IMR-90 (cell line): ENCODE measurements around the gene TCAP. TPM values are rescaled to one million over a fixed set of nuclear protein-coding genes. Genes with fewer than 3 reads are reported as not detected.

Source experiments
- ATAC-seq: fragments of 200-7000 bp; cut with Tn5 transposase; 2 replicates; pipeline ENCODE4 v1.9.1; 2020; ENCODE audit warnings: low read depth, mild to moderate bottlenecking, moderate library complexity
- BruUV-seq: library from RNA; stranded (reverse); fragments of 400-500 nt; replicated peaks from 2 replicates; lab custom pipeline; 2021; lab: Mats Ljungman, UMichigan
- CTCF ChIA-PET: fragments of 300-600 bp; formaldehyde crosslinking; extraction: SDS; loops from one replicate; lab custom pipeline; 2021; ENCODE audit warnings: antibody characterized with exemption; lab: Yijun Ruan, JAX
- POLR2A ChIA-PET: fragments of 300-600 bp; sonication (Branson Sonifier 250); formaldehyde crosslinking; loops from one replicate; lab custom pipeline; 2022; ENCODE audit warnings: antibody characterized with exemption; ENCODE audit not compliant: unreplicated experiment; lab: Charles Lee
- DNase-seq: peaks from one replicate; pipeline ENCODE4 v3.0.0; 2013
- H2AFZ ChIP-seq: replicated peaks from 2 replicates; pipeline ENCODE3; 2013; ENCODE audit warnings: low read length, mild to moderate bottlenecking; ENCODE audit not compliant: poor library complexity
- H2AK5ac ChIP-seq: 2 replicates; pipeline ENCODE4 v1.6.1; 2013; ENCODE audit warnings: low read depth, low read length, inconsistent platforms
- H2AK9ac ChIP-seq: replicated peaks from 2 replicates; pipeline ENCODE3; 2013; ENCODE audit warnings: mild to moderate bottlenecking, low read depth, low read length, moderate library complexity; ENCODE audit not compliant: poor library complexity
- H2BK120ac ChIP-seq: 2 replicates; pipeline ENCODE4 v1.6.1; 2013; ENCODE audit warnings: low read depth, low read length, inconsistent platforms
- H2BK15ac ChIP-seq: 3 replicates; pipeline ENCODE4 v1.6.1; 2013; ENCODE audit warnings: low read depth, low read length, inconsistent platforms
- H2BK20ac ChIP-seq: 2 replicates; pipeline ENCODE4 v1.6.1; 2013; ENCODE audit warnings: low read depth, mild to moderate bottlenecking, inconsistent platforms, low read length, moderate library complexity
- H2BK5ac ChIP-seq: 2 replicates; pipeline ENCODE4 v1.6.1; 2013; ENCODE audit warnings: mild to moderate bottlenecking, low read depth, low read length, inconsistent platforms; ENCODE audit not compliant: poor library complexity, severe bottlenecking
- H3K14ac ChIP-seq: replicated peaks from 2 replicates; pipeline ENCODE4 v1.6.1; 2013; ENCODE audit warnings: low read depth, low read length, inconsistent platforms
- H3K18ac ChIP-seq: 2 replicates; pipeline ENCODE4 v1.6.1; 2013; ENCODE audit warnings: low read depth, low read length, control low read depth
- H3K23ac ChIP-seq: 2 replicates; pipeline ENCODE4 v1.6.1; 2013; ENCODE audit warnings: low read depth, low read length, inconsistent platforms
- H3K27ac ChIP-seq: 2 replicates; pipeline ENCODE4 v1.5.1; 2013; ENCODE audit warnings: mild to moderate bottlenecking, control low read depth, low read length; ENCODE audit not compliant: insufficient read depth
- H3K27me3 ChIP-seq: 2 replicates; pipeline ENCODE4 v1.6.1; 2013; ENCODE audit warnings: low read length; ENCODE audit not compliant: control insufficient read depth, insufficient read depth
- H3K36me3 ChIP-seq: 2 replicates; pipeline ENCODE4 v1.6.1; 2013; ENCODE audit warnings: low read length, mixed read lengths; ENCODE audit not compliant: control insufficient read depth, insufficient read depth
- H3K4ac ChIP-seq: 2 replicates; pipeline ENCODE4 v1.6.1; 2013; ENCODE audit warnings: low read depth, low read length, inconsistent platforms
- H3K4me1 ChIP-seq: 2 replicates; pipeline ENCODE4 v1.6.1; 2013; ENCODE audit warnings: low read length, mixed read lengths; ENCODE audit not compliant: control insufficient read depth, insufficient read depth
- H3K4me2 ChIP-seq: 2 replicates; pipeline ENCODE4 v1.6.1; 2013; ENCODE audit warnings: low read depth, mild to moderate bottlenecking, control low read depth, low read length, moderate library complexity
- H3K4me3 ChIP-seq: 2 replicates; pipeline ENCODE4 v1.5.1; 2013; ENCODE audit warnings: low read depth, mild to moderate bottlenecking, control low read depth, low read length, moderate library complexity; ENCODE audit not compliant: insufficient read depth
- H3K56ac ChIP-seq: 2 replicates; pipeline ENCODE4 v1.6.1; 2013; ENCODE audit warnings: low read length, inconsistent platforms; ENCODE audit not compliant: insufficient read depth; ENCODE audit errors: extremely low read depth
- H3K79me1 ChIP-seq, 2 experiments: 2 replicates each; pipeline ENCODE4 v1.6.1; 2013; ENCODE audit warnings: low read length in 2 of 2, inconsistent platforms in 1 of 2, low read depth in 1 of 2
- H3K9ac ChIP-seq: 2 replicates; pipeline ENCODE4 v1.6.1; 2013; ENCODE audit warnings: low read depth, low read length, control low read depth
- H3K9me1 ChIP-seq: 2 replicates; pipeline ENCODE4 v1.6.1; 2013; ENCODE audit warnings: low read length, inconsistent platforms; ENCODE audit not compliant: insufficient read depth
- H3K9me3 ChIP-seq: 2 replicates; pipeline ENCODE4 v1.6.1; 2013; ENCODE audit warnings: low read length; ENCODE audit not compliant: control insufficient read depth, insufficient read depth
- H4K20me1 ChIP-seq: 2 replicates; pipeline ENCODE4 v1.6.1; 2013; ENCODE audit warnings: low read length, inconsistent platforms; ENCODE audit not compliant: insufficient read depth
- H4K5ac ChIP-seq: 2 replicates; pipeline ENCODE4 v1.6.1; 2013; ENCODE audit warnings: mild to moderate bottlenecking, low read depth, low read length, control low read depth
- H4K8ac ChIP-seq, 2 experiments: 2 replicates each; pipeline ENCODE4 v1.6.1; 2013; ENCODE audit warnings: low read depth in 2 of 2, low read length in 2 of 2, control low read depth in 1 of 2, inconsistent platforms in 1 of 2
- H4K91ac ChIP-seq: 2 replicates; pipeline ENCODE4 v1.6.1; 2013; ENCODE audit warnings: low read depth, low read length, inconsistent platforms; ENCODE audit not compliant: insufficient read depth
- FOS ChIP-seq: fragments of 150-350 bp; IDR thresholded peaks from 2 replicates; pipeline ENCODE4 v1.6.1; 2016; ENCODE audit warnings: low read depth, low read length
- NFE2L2 ChIP-seq: fragments of 150-350 bp; IDR thresholded peaks from 2 replicates; pipeline ENCODE4 v1.6.1; 2016; ENCODE audit warnings: low read depth, mild to moderate bottlenecking, low read length
- RAD21 ChIP-seq: IDR thresholded peaks from 2 replicates; pipeline ENCODE4 v1.6.1; 2012; ENCODE audit warnings: low read length, improper control_type of control experiment
- SMC3 ChIP-seq: fragments of 150-350 bp; IDR thresholded peaks from 2 replicates; pipeline ENCODE4 v1.6.1; 2016; ENCODE audit warnings: low read depth, mild to moderate bottlenecking, antibody characterized with exemption, low read length, moderate library complexity
- WGBS, 2 experiments: methylation state at CpG; one replicate each; pipeline versions ENCODE4 v1.1.5 to v1.1.7; 2013; ENCODE audit warnings: missing lambda C conversion rate in 2 of 2; ENCODE audit not compliant: insufficient read length in 1 of 2; ENCODE audit errors: extremely low coverage in 2 of 2; 5-methylcytosine and 5-hydroxymethylcytosine counted together
- dilution Hi-C: fragments of 300-500 bp; cut with HindIII; formaldehyde crosslinking; loops from one replicate; pipeline ENCODE4 v1.14.3; 2018; ENCODE audit warnings: low sequenced_read_pairs; ENCODE audit not compliant: unreplicated experiment
- in situ Hi-C: fragments of 300-500 bp; cut with MboI; formaldehyde crosslinking; loops from 3 replicates; pipeline ENCODE4 v1.14.3; 2019; ENCODE audit warnings: low sequenced_read_pairs, inconsistent platforms, mixed read lengths
- intact Hi-C: fragments of 100-400 bp; cut with micrococcal nuclease; formaldehyde crosslinking; loops from 2 replicates; pipeline ENCODE4 v1.10.0; 2022
- polyA plus RNA-seq, 3 experiments: library from polyadenylated mRNA; depleted of rRNA; stranded (reverse); fragments of >200 nt; gene quantifications; 2 replicates each; pipeline ENCODE4 v1.2.3, GENCODE V29; 2012; ENCODE audit warnings: low replicate concordance in 1 of 3
- total RNA-seq: library from RNA; depleted of rRNA; stranded (reverse); fragments of >200 nt; gene quantifications from 2 replicates; pipeline ENCODE4 v1.2.3, GENCODE V29; 2012
- TF ChIP-seq, protein P1 (sequence below): conservative IDR thresholded peaks from 2 replicates; pipeline ENCODE4 v1.5.1; 2012; ENCODE audit warnings: mild to moderate bottlenecking, low read depth, low read length, improper control_type of control experiment

Gene TCAP
- total and polyA plus RNA-seq, 2 of the 4 experiments (the other 2 are of a cell fraction), result under 0.01 to 0.21 TPM

GRCh38 chr17:39653662-39654331 lies 11.4 kb upstream of the TCAP start:
- Histone ChIP-seq H3K27me3 (no peaks in the 10 kb centered on the region), H2BK120ac (no peak overlapping the region), H3K9me1 (peaks cover 2% of the 10 kb centered on the region), H3K56ac (no peak overlapping the region), H2AK9ac (peak overlapping the region; percentile 5), H3K4me2 (no peak overlapping the region), H2BK5ac (no peak overlapping the region), H3K27ac (no peak overlapping the region), H2BK15ac (no peak overlapping the region), H4K5ac (no peak overlapping the region), H4K91ac (no peak overlapping the region), H3K36me3 (peaks cover 12% of the 10 kb centered on the region), H3K14ac (no peak overlapping the region), H3K9me3 (no peaks in the 10 kb centered on the region), H3K9ac (no peak overlapping the region), H2BK20ac (no peak overlapping the region), H3K18ac (no peak overlapping the region), H3K4me3 (no peak overlapping the region), H3K79me1 (peaks cover 12 to 32% of the 10 kb centered on the region in 2 experiments), H3K4me1 (peaks cover under 1% of the 10 kb centered on the region; the same call in 1 of the 2 replicates), H2AFZ (no peak overlapping the region), H4K8ac (no peak overlapping the region), H3K4ac (no peak overlapping the region), H3K23ac (no peak overlapping the region), H2AK5ac (no peak overlapping the region), H4K20me1 (peaks cover 23% of the 10 kb centered on the region)
- in situ Hi-C loops, result no loop called here
- DNase-seq (no peak), ATAC-seq (no peak; the same call in 1 of the 2 replicates)
- ChIA-PET CTCF (interaction anchor here (0.6 to 1.9 kb wide), 5 partner anchors 9 to 34 kb away, joined by 3 to 10 read pairs (median 5); partner anchors contain the start of genes PGAP3, PNMT and TCAP), POLR2A (no interaction called here)
- intact Hi-C loops, result no loop called here
- dilution Hi-C loops, result no loop called here
- no TSS peak for BruUV-seq
- TF ChIP-seq RAD21 (peak; percentile 33; the same call in 1 of the 2 replicates), SMC3 (peak; percentile 28; the same call in 1 of the 2 replicates), FOS (no peak), NFE2L2 (no peak)
- TF ChIP-seq, protein P1, sequence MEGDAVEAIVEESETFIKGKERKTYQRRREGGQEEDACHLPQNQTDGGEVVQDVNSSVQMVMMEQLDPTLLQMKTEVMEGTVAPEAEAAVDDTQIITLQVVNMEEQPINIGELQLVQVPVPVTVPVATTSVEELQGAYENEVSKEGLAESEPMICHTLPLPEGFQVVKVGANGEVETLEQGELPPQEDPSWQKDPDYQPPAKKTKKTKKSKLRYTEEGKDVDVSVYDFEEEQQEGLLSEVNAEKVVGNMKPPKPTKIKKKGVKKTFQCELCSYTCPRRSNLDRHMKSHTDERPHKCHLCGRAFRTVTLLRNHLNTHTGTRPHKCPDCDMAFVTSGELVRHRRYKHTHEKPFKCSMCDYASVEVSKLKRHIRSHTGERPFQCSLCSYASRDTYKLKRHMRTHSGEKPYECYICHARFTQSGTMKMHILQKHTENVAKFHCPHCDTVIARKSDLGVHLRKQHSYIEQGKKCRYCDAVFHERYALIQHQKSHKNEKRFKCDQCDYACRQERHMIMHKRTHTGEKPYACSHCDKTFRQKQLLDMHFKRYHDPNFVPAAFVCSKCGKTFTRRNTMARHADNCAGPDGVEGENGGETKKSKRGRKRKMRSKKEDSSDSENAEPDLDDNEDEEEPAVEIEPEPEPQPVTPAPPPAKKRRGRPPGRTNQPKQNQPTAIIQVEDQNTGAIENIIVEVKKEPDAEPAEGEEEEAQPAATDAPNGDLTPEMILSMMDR, result peak; percentile 70
- WGBS, 2 experiments, result 69% methylated on average over 2 of the region's 14 CpGs; no CpG with 5 or more reads in 1 of the 2 experiments
